Ishikawa (cell line): ENCODE data around the gene CUL9.

ENCODE experiments used
- EGR1 ChIP-seq: IDR thresholded peaks from 2 replicates; pipeline ENCODE4 v1.6.1; 2012
- EP300 ChIP-seq: IDR thresholded peaks from 2 replicates; pipeline ENCODE4 v1.6.1; 2012; ENCODE audit warnings: borderline replicate concordance
- FOXM1 ChIP-seq: IDR thresholded peaks from 2 replicates; pipeline ENCODE4 v1.6.1; 2012; ENCODE audit warnings: low read depth, borderline replicate concordance
- NFIC ChIP-seq: IDR thresholded peaks from 2 replicates; pipeline ENCODE4 v1.6.1; 2012
- RAD21 ChIP-seq: IDR thresholded peaks from 2 replicates; pipeline ENCODE4 v1.6.1; 2012; ENCODE audit warnings: low read depth
- TAF1 ChIP-seq: IDR thresholded peaks from 2 replicates; pipeline ENCODE4 v1.6.1; 2012; ENCODE audit warnings: low read depth, mild to moderate bottlenecking
- TF ChIP-seq, protein P1 (sequence below): IDR thresholded peaks from 2 replicates; pipeline ENCODE4 v1.6.1; 2012
- TF ChIP-seq, protein P2 (sequence below): IDR thresholded peaks from 2 replicates; pipeline ENCODE4 v1.6.1; 2012; ENCODE audit warnings: low read depth, mild to moderate bottlenecking

DNA sequence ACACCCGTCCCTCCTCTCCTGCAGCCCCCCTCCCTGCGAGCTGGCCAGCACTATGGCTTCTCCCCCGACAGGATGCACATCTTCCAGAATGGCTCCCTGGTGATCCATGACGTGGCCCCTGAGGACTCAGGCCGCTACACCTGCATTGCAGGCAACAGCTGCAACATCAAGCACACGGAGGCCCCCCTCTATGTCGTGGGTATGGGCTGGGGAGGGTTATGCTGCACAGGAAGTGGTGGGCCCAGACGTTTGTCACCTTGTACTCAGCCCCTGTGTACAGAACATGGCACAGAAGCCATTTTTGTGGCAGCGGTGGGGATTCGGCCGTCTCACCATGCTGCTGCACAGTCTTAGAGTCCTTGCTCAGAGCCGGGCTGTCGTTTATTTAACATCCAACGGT is 39.9 kb upstream of the CUL9 start:
- TF ChIP-seq NFIC (no peak), EGR1 (no peak), EP300 (no peak), FOXM1 (no peak), TAF1 (no peak), RAD21 (no peak)
- TF ChIP-seq, protein P1, sequence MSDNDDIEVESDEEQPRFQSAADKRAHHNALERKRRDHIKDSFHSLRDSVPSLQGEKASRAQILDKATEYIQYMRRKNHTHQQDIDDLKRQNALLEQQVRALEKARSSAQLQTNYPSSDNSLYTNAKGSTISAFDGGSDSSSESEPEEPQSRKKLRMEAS, result no peak
- TF ChIP-seq, protein P2, sequence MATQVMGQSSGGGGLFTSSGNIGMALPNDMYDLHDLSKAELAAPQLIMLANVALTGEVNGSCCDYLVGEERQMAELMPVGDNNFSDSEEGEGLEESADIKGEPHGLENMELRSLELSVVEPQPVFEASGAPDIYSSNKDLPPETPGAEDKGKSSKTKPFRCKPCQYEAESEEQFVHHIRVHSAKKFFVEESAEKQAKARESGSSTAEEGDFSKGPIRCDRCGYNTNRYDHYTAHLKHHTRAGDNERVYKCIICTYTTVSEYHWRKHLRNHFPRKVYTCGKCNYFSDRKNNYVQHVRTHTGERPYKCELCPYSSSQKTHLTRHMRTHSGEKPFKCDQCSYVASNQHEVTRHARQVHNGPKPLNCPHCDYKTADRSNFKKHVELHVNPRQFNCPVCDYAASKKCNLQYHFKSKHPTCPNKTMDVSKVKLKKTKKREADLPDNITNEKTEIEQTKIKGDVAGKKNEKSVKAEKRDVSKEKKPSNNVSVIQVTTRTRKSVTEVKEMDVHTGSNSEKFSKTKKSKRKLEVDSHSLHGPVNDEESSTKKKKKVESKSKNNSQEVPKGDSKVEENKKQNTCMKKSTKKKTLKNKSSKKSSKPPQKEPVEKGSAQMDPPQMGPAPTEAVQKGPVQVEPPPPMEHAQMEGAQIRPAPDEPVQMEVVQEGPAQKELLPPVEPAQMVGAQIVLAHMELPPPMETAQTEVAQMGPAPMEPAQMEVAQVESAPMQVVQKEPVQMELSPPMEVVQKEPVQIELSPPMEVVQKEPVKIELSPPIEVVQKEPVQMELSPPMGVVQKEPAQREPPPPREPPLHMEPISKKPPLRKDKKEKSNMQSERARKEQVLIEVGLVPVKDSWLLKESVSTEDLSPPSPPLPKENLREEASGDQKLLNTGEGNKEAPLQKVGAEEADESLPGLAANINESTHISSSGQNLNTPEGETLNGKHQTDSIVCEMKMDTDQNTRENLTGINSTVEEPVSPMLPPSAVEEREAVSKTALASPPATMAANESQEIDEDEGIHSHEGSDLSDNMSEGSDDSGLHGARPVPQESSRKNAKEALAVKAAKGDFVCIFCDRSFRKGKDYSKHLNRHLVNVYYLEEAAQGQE, result no peak
